ENCODE results near the gene SLC44A3. TPM values are rescaled to one million over a fixed set of nuclear protein-coding genes. Genes with fewer than 3 reads are reported as not detected.

Gene SLC44A3
- total RNA-seq, 2 donors from 2014 or later: 5.5 to 6.3 TPM

DNA sequence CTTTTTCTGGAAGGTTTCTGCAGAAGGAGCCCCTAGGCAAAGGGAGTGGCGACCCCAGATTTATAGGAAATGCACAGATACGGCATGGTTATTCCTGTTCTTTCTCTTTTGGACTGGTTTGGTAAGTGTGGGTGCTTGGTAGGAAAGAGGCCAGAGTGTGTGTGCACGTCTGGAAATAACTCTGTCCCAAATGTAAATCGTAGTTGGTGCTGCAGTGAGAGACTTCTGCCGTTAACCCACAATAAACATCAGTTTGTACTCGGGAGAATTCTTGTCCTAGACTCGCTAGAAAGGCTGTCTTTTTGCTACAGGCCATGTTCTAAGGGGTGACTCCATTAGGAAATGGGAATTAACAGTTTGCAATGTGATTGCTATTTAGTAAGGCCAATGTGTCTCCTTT lies 779 bp downstream of the SLC44A3 start:
- Histone ChIP-seq H3K4me3 (ENCODE audit: low read length) (peak overlapping the region; percentile 72), H3K9ac (ENCODE audit: extremely low read depth, low read length, poor library complexity, severe bottlenecking) (no peak overlapping the region), H3K27ac (ENCODE audit: low read depth, low read length) (no peak overlapping the region), H3K9me3 (ENCODE audit: control insufficient read depth, low read length) (peaks cover 14% of the 10 kb centered on the region), H3K36me3 (ENCODE audit: control insufficient read depth, insufficient read depth, low read length) (no peaks in the 10 kb centered on the region), H3K4me1 (ENCODE audit: control insufficient read depth, insufficient read depth, low read length) (no peaks in the 10 kb centered on the region), H3K27me3 (ENCODE audit: control insufficient read depth, insufficient read depth, low read length, poor library complexity, severe bottlenecking) (peaks cover 27% of the 10 kb centered on the region)
- Mint-ChIP-seq H3K4me3 (peak overlapping the region; percentile 78), H3K36me3 (ENCODE audit: low read depth) (peaks cover 6% of the 10 kb centered on the region), H3K9me3 (peaks cover 17% of the 10 kb centered on the region), H3K27me3 (ENCODE audit: insufficient read depth) (peaks cover 17% of the 10 kb centered on the region), H3K27ac (no peak overlapping the region), H3K4me1 (peaks cover 10% of the 10 kb centered on the region)
- no peak for DNase-seq
- TF ChIP-seq, protein P1, sequence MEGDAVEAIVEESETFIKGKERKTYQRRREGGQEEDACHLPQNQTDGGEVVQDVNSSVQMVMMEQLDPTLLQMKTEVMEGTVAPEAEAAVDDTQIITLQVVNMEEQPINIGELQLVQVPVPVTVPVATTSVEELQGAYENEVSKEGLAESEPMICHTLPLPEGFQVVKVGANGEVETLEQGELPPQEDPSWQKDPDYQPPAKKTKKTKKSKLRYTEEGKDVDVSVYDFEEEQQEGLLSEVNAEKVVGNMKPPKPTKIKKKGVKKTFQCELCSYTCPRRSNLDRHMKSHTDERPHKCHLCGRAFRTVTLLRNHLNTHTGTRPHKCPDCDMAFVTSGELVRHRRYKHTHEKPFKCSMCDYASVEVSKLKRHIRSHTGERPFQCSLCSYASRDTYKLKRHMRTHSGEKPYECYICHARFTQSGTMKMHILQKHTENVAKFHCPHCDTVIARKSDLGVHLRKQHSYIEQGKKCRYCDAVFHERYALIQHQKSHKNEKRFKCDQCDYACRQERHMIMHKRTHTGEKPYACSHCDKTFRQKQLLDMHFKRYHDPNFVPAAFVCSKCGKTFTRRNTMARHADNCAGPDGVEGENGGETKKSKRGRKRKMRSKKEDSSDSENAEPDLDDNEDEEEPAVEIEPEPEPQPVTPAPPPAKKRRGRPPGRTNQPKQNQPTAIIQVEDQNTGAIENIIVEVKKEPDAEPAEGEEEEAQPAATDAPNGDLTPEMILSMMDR (conservative IDR thresholded peaks at IDR 0.05): no peak
- WGBS, 2 experiments (ENCODE audit: insufficient coverage in 1 of 2, insufficient read length in 1 of 2): 72 to 88% methylated on average over 4 to 7 of the region's 7 CpGs

DNA sequence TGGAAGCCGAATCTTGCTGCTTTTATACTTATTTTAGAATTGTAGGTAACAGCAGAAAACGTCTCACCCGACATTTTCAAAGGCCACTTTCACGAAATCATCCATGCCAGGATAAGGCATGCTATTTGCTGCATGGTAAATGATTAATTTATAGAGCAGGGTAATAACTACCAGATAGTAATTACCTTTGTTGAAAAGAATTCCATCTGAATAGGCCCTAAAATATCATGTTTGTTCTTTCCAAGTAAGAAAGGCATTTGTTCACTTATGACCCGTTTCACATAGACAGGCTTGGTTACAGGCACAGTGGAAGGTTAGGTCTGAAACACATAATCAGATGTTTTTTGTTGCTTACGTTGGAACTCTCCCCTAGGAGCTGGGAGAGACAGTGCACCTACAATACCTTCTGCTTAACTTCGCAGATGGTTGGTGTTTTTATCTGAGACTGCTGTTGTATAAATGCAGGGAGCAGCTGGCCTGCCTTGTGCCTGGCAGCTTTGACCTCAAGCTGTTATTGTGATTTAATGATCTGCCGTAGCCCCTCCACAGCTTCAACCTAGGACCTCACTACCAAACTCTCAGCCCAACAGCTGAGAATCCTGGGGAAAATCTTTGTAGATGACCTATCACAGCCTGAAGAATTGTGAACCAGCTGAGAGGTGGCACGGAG lies 1.6 kb downstream of the SLC44A3 start:
- peaks cover 6% of the 10 kb centered on the region for H3K9me3 ChIP-seq (ENCODE audit: control insufficient read depth, low read length)
- H3K4me1 ChIP-seq (ENCODE audit: control insufficient read depth, insufficient read depth, low read length): no peaks in the 10 kb centered on the region
- Mint-ChIP-seq H3K27ac (no peak overlapping the region), H3K4me1 (peaks cover 10% of the 10 kb centered on the region), H3K4me3 (no peak overlapping the region), H3K36me3 (ENCODE audit: low read depth) (peaks cover 2% of the 10 kb centered on the region), H3K27me3 (ENCODE audit: insufficient read depth) (peaks cover 17% of the 10 kb centered on the region), H3K9me3 (peaks cover 8% of the 10 kb centered on the region)
- peaks cover 27% of the 10 kb centered on the region for H3K27me3 ChIP-seq (ENCODE audit: control insufficient read depth, insufficient read depth, low read length, poor library complexity, severe bottlenecking)
- TF ChIP-seq, protein P1 (conservative IDR thresholded peaks at IDR 0.05): no peak
- no peak overlapping the region for H3K4me3 ChIP-seq (ENCODE audit: low read length)
- H3K36me3 ChIP-seq (ENCODE audit: control insufficient read depth, insufficient read depth, low read length): no peaks in the 10 kb centered on the region
- H3K27ac ChIP-seq (ENCODE audit: low read depth, low read length): peak overlapping the region; percentile 25
- DNase-seq: no peak
- no peak overlapping the region for H3K9ac ChIP-seq (ENCODE audit: extremely low read depth, low read length, poor library complexity, severe bottlenecking)
- WGBS, 2 experiments (ENCODE audit: insufficient coverage in 1 of 2, insufficient read length in 1 of 2): 86 to 87% methylated on average over 7 to 9 of the region's 9 CpGs

DNA sequence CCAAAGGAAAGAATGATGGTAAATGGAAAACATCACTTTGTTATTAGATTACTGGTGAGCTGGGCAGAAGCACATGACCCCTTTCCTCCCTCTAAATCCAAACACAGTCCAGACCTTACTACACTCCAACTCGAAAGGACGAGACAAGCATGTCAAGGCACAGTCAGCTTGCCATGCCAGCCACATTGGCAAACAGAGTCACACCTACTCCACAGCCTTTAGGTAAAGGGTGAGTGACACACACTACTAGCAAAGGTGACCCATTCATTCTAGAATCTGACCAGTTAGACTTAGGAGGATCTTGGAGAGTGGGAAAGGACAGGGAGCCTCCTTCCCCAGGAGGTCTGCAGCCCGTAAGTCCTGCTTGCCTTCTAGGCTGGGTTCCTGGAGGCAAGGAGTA lies 3.0 kb downstream of the SLC44A3 start:
- H3K4me3 Mint-ChIP-seq: no peak overlapping the region
- WGBS, 2 experiments (ENCODE audit: insufficient coverage in 1 of 2, insufficient read length in 1 of 2): 89% methylated on average over 3 of the region's 3 CpGs; no CpG with 5 or more reads in 1 of the 2 experiments
- no peaks in the 10 kb centered on the region for H3K9me3 Mint-ChIP-seq
- no peak for DNase-seq
- H3K4me3 ChIP-seq (ENCODE audit: low read length): no peak overlapping the region
- H3K36me3 Mint-ChIP-seq (ENCODE audit: low read depth): peaks cover 6% of the 10 kb centered on the region
- H3K36me3 ChIP-seq (ENCODE audit: control insufficient read depth, insufficient read depth, low read length): peaks cover 7% of the 10 kb centered on the region
- no peak overlapping the region for H3K27ac Mint-ChIP-seq
- H3K27me3 ChIP-seq (ENCODE audit: control insufficient read depth, insufficient read depth, low read length, poor library complexity, severe bottlenecking): peaks cover 27% of the 10 kb centered on the region
- no peak overlapping the region for H3K9ac ChIP-seq (ENCODE audit: extremely low read depth, low read length, poor library complexity, severe bottlenecking)
- no peaks in the 10 kb centered on the region for H3K9me3 ChIP-seq (ENCODE audit: control insufficient read depth, low read length)
- H3K27ac ChIP-seq (ENCODE audit: low read depth, low read length): no peak overlapping the region
- no peaks in the 10 kb centered on the region for H3K4me1 ChIP-seq (ENCODE audit: control insufficient read depth, insufficient read depth, low read length)
- peaks cover 10% of the 10 kb centered on the region for H3K4me1 Mint-ChIP-seq
- peaks cover 17% of the 10 kb centered on the region for H3K27me3 Mint-ChIP-seq (ENCODE audit: insufficient read depth)
- TF ChIP-seq, protein P1 (conservative IDR thresholded peaks at IDR 0.05): no peak
